Upper lobe of left lung (tissue), 4 donors: ENCODE data around the gene PATE2.

Experiments used
- CTCF ChIP-seq, 6 experiments: fragments of 450-650 bp in 4 of 6; fragments of 200-600 bp in 2 of 6; sonication (generic) in 2 of 6; IDR thresholded peaks; one replicate each; pipeline ENCODE4 v1.5.1; 2016 to 2019; ENCODE audit warnings: antibody characterized with exemption in 6 of 6
- EP300 ChIP-seq, 4 donors: sonication (generic); formaldehyde crosslinking; IDR thresholded peaks; one replicate each; pipeline ENCODE4 v1.5.1; 2017; ENCODE audit warnings: antibody characterized with exemption in 4 of 4, control low read depth in 2 of 4
- POLR2A ChIP-seq, 4 donors: fragments of 450-650 bp; IDR thresholded peaks; one replicate each; pipeline ENCODE4 v1.5.1; 2016 to 2017; ENCODE audit warnings: antibody characterized with exemption in 4 of 4, mild to moderate bottlenecking in 2 of 4
- POLR2AphosphoS5 ChIP-seq, 2 donors: sonication (generic); formaldehyde crosslinking; IDR thresholded peaks; one replicate each; pipeline ENCODE4 v1.5.1; 2017; ENCODE audit warnings: antibody characterized with exemption in 2 of 2

DNA sequence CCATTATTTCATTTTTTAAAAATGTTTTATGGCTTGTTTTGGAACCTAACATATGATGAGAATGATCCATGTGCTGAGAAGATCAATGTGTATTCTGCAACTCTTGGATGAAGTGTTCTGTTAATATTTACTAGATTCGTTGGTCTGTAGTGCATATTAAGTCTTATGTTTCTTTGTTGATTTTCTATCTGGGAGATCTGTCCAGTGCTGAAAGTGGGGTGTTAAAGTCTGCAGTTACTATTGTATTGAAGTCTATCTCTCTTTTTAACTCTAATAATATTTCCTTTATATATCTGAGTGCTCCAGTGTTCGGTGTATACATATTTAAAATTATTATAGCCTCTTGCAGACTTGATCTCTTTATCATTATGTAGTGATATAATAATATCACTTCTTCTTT lies 21.2 kb upstream of the PATE2 start:
- TF ChIP-seq CTCF (IDR thresholded peaks at IDR 0.05) (no peak), POLR2AphosphoS5 (IDR thresholded peaks at IDR 0.05) (no peak), POLR2A (IDR thresholded peaks at IDR 0.05) (no peak), EP300 (IDR thresholded peaks at IDR 0.05) (no peak)
